NCI-H446 (cell line): Measurements from ENCODE around the gene DALRD3.
A peak's percentile ranks its signal among the peaks of the same experiment; 100 is the strongest.
"Not testable (repeated sequence)": the region's sequence is repeated elsewhere in the genome, so short reads cannot be mapped to it uniquely, and the experiment has no call there.

Experiments
- DNase-seq, 2 experiments: peaks; one replicate each; lab custom pipeline; 2025; lab: John Stamatoyannopoulos, UW

The DALRD3 gene

GRCh38 chr3:49021213-49021812 lies 2.9 kb upstream of the DALRD3 start:
- DNase-seq = peak; percentile 87 to 96

DNA sequence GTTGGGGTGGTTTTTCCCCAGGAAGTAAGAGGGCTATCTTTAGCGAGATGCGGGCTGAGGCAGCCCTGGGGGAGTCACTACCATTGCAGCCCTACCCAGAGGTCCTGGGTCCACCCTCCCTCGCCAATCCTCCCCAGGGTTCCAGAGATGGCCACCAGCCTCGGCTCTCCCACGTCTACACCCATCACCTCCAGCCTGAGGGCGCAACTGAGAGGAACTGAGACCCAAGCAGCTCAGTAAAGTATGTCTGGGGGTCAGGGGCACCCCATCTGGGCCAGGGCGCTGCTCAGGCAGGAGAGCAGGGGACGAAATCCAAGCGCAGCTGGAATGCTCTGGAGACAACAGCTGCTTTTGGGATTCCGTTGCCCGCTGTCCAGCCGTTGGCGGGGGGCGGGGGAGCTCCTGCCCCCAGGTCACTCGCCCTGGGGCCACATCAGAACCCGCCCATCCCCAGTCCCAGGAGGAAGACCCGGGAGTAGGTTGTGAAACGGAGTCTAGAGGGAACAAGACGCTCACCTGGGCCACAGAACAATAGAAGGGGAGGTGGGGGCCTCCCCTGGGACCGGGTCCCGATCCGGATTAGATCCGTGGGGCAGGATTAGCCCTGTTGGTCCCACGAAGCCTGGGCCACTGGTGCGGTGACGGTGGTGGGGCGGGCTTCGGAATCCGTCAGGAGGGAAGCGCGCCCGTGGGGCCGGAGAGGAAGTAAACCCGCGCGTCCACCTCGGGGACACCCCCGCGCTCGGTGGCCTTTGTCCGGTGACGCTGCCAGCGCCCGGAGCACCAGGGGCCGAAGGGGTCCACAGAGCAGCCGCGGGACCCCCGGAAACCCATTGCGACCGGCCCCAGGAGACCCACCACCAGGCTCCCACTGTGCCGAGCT lies 2.2 kb upstream of the DALRD3 start:
- no peak for DNase-seq

- DNase-seq = no peak
Measured at GRCh38 chr3:49019941-49020329, 1.6 kb upstream of the DALRD3 start.

GRCh38 chr3:49018707-49019006 lies 277 bp upstream of the DALRD3 start:
- DNase-seq = no peak

- DNase-seq = no peak
Measured at GRCh38 chr3:49017229-49017970, 980 bp downstream of the DALRD3 start.

DNA sequence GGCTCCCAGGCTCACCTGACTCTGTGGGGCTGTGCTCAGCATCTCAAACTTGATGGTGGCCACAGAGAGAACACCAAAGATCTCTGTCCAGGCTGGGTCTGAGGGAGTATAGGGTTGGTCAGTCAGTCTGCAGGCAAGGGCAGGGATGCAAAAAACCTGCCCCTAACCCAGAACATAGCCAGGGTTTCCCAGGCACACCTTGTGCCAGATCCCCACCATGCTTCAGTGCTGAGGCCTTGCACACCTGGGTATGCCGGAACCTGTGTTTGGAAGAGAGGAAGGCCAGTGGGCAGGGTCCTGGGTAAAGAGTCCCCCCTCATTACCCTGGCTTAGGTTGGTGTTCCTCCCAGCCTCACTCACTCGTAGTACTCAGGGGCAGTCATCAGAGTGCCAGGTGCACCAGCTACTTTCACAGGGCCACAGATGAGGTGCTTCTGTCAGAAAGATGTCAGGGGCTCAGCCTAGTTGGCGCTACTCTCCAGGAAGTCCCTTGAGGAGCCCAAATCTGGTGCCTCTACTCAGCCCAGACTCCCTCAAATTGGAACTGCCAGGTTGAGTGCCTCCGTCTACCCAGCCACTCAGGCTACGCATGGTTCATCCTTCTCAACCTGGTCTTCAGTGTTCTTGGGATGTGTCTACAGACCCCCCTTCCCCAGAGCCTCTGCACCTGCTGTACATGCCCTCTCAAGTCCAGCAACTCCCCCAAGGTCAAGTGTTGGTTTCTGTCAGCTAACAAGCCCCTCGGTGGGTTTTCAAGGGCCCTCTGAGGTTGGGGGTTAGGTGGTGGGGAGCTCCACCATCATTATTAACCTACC lies 1.8 kb downstream of the DALRD3 start:
- DNase-seq = no peak

- no peak for DNase-seq
Measured at GRCh38 chr3:49015765-49016164, 2.6 kb downstream of the DALRD3 start.

DNA sequence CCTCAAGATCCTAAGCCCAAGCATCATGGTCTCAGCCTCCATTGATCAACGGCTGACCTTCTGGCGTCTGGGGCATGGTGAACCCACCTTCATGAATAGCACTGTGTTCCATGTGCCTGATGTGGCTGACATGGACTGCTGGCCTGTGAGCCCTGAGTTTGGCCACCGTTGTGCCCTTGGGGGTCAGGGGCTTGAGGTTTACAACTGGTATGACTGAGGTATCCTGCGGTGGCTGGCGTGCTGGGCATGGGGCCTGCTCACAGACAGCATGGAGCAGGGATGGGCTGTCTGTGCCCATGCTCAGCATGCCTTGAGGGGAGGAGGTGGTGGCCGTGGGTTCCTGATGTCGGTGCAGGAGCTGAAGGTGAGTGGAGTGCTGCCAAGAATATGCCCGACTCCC lies 3.3 kb downstream of the DALRD3 start:
- no peak for DNase-seq

DNA sequence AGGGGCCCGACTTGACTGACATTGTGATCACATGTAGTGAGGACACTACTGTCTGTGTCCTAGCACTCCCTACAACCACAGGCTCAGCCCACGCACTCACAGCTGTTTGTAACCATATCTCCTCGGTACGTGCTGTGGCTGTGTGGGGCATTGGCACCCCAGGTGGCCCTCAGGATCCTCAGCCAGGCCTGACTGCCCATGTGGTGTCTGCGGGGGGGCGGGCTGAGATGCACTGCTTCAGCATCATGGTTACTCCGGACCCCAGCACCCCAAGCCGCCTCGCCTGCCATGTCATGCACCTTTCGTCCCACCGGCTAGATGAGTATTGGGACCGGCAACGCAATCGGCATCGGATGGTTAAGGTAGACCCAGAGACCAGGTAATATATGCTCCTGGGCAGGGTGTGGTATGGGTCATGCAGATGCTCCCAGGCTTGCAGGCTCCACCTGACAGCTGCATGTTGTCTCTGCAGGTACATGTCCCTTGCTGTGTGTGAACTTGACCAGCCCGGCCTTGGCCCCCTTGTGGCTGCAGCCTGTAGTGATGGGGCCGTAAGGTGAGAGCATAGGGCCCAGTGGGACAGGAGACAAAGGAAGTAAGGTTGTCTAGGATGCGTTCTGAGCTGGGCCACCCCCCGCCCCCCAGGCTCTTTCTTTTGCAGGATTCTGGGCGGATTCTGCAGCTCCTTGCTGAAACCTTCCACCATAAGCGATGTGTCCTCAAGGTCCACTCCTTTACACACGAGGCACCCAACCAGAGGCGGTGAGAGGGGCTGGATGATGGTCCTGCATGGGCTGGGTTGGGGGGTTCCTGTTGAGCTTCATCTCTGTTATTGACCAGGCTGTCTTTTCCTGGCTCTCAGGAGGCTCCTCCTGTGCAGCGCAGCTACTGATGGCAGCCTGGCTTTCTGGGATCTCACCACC lies 4.4 kb downstream of the DALRD3 start:
- no peak for DNase-seq

DNA sequence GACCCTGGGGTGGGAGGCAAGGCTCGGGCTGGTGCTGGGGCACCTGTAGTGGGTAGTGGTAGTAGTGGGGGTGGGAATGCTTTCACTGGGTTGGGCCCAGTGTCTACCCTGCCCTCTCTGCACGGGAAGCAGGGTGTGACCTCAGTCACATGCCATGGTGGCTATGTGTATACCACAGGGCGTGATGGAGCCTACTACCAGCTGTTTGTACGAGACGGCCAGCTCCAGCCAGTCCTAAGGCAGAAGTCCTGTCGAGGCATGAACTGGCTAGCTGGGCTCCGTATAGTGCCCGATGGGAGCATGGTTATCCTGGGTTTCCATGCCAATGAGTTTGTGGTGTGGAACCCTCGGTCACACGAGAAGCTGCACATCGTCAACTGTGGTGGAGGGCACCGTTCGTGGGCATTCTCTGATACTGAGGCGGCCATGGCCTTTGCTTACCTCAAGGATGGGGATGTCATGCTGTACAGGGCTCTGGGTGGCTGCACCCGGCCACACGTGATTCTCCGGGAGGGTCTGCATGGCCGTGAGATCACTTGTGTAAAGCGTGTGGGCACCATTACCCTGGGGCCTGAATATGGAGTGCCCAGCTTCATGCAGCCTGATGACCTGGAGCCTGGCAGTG lies 5.2 kb downstream of the DALRD3 start:
- no peak for DNase-seq

- DNase-seq = no peak
Measured at GRCh38 chr3:49012441-49013017, 5.9 kb downstream of the DALRD3 start.

DNA sequence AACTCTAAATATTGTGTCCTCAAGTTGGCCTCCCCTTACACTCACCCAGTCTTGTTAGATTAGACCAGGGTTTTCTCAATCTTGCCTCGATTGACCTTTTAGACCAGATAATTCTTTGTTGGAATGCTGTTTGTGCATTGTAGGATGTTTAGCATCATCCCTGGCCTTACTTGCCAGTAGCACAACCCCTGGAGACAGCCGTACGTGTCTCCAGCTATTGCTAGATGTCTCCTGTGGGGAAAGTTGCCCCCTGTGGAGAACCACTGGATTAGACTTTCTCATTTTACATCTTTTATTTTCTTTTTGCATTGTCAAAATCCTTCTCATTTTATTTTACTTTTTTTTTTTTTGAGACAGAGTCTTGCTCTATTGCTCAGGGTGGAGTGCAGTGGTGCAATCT lies 9.0 kb downstream of the DALRD3 start:
- DNase-seq = no peak

DNA sequence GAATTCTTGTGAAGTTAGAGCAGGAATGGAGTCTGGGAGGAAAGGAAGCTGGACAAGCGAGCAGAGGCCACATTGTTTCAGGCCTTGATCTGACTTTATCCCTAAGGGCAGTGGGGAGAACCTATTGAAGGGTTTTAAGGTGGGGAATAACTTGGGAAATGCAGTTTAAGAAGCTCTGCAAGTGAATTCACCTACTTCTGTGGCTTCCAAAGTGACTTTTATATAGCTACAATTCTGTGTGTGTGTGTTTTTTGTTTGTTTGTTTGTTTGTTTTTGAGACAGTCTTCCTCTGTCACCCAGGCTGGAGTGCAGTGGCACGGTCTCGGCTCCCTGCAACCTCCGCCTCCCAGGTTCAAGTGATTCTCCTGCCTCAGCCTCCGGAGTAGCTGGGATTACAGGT lies 9.8 kb downstream of the DALRD3 start:
- DNase-seq = not testable (repeated sequence)

GRCh38 chr3:49007771-49008528 lies 10.4 kb downstream of the DALRD3 start:
- DNase-seq = peak; percentile 58 to 81

GRCh38 chr3:49007068-49007770 lies 11.2 kb downstream of the DALRD3 start, which contains the start of gene WDR6:
Gene WDR6, plus strand, starts transcription at chr3:49007391. Its CDS starts 41 bp downstream, at chr3:49007432.
- DNase-seq = peak; percentile 81 to 96

DNA sequence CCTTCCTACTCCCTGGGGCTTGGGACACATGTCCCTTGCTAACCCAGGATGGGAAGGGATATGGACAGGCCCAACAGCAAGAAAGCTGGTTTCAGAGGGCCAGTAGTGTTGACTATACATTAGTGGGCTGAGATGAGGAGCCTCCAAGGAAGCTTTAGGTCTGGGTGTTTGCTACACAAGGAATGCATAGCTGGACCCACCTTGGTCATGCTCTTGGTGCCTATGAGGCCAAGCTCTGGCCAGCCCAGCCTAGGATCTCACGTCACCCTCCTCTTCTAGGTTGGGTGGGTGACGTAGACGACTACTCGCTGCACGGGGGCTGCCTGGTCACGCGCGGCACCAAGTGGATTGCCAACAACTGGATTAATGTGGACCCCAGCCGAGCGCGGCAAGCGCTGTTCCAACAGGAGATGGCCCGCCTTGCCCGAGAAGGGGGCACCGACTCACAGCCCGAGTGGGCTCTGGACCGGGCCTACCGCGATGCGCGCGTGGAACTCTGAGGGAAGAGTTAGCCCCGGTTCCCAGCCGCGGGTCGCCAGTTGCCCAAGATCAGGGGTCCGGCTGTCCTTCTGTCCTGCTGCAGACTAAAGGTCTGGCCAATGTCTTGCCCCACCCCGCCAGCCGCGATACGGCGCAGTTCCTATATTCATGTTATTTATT lies 11.8 kb downstream of the DALRD3 start:
- DNase-seq = no peak

DNA sequence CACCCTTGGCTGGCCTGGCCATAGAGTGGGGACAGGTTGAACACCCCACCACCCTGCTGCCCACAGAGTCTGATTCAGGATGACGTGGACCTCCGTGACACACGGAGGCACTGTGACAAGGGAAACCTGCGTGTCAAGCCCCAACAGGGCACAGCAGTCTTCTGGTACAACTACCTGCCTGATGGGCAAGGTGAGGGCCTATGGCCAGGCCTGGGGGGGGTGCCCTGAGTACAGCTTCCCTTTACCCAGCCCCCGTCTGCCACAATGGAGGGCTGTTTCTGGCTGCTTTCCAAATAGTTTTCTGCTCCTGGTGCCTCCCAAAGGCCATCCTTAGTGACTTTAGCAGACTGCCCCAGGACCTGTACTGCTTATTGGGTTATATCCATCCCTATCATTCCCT lies 12.4 kb downstream of the DALRD3 start:
- DNase-seq = no peak

DNA sequence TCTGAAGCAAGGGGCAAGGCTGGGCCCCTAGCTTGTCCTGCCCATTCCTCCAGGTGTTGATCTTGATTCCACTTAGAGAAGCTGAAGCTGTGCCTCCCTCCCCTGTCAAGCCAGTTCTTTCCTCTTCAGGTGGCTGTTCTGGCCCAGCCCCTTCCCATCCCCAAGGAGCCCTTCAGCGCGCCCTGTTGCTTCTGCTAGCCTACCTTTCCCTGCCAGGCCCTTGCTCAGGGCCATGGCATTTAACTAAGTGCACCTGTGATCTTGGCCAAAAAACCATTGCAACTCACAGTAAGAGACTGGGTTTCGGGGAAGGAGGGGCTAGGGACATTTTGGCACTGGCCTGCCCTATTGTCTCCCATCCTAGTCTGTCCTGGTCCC lies 13.1 kb downstream of the DALRD3 start:
- no peak for DNase-seq
